IMR-90 (cell line): ENCODE measurements around the gene ALDH5A1. TPM values are rescaled to one million over a fixed set of nuclear protein-coding genes. Genes with fewer than 3 reads are reported as not detected.

Experiments used
- ATAC-seq: fragments of 200-7000 bp; cut with Tn5 transposase; 2 replicates; pipeline ENCODE4 v1.9.1; 2020; ENCODE audit warnings: low read depth, mild to moderate bottlenecking, moderate library complexity
- BruUV-seq: library from RNA; stranded (reverse); fragments of 400-500 nt; replicated peaks from 2 replicates; lab custom pipeline; 2021; lab: Mats Ljungman, UMichigan
- CTCF ChIA-PET: fragments of 300-600 bp; formaldehyde crosslinking; extraction: SDS; loops from one replicate; lab custom pipeline; 2021; ENCODE audit warnings: antibody characterized with exemption; lab: Yijun Ruan, JAX
- POLR2A ChIA-PET: fragments of 300-600 bp; sonication (Branson Sonifier 250); formaldehyde crosslinking; loops from one replicate; lab custom pipeline; 2022; ENCODE audit warnings: antibody characterized with exemption; ENCODE audit not compliant: unreplicated experiment; lab: Charles Lee
- DNase-seq: peaks from one replicate; pipeline ENCODE4 v3.0.0; 2013
- H2AFZ ChIP-seq: replicated peaks from 2 replicates; pipeline ENCODE3; 2013; ENCODE audit warnings: low read length, mild to moderate bottlenecking; ENCODE audit not compliant: poor library complexity
- H2AK5ac ChIP-seq: 2 replicates; pipeline ENCODE4 v1.6.1; 2013; ENCODE audit warnings: low read depth, low read length, inconsistent platforms
- H2AK9ac ChIP-seq: replicated peaks from 2 replicates; pipeline ENCODE3; 2013; ENCODE audit warnings: mild to moderate bottlenecking, low read depth, low read length, moderate library complexity; ENCODE audit not compliant: poor library complexity
- H2BK120ac ChIP-seq: 2 replicates; pipeline ENCODE4 v1.6.1; 2013; ENCODE audit warnings: low read depth, low read length, inconsistent platforms
- H2BK15ac ChIP-seq: 3 replicates; pipeline ENCODE4 v1.6.1; 2013; ENCODE audit warnings: low read depth, low read length, inconsistent platforms
- H2BK20ac ChIP-seq: 2 replicates; pipeline ENCODE4 v1.6.1; 2013; ENCODE audit warnings: low read depth, mild to moderate bottlenecking, inconsistent platforms, low read length, moderate library complexity
- H2BK5ac ChIP-seq: 2 replicates; pipeline ENCODE4 v1.6.1; 2013; ENCODE audit warnings: mild to moderate bottlenecking, low read depth, low read length, inconsistent platforms; ENCODE audit not compliant: poor library complexity, severe bottlenecking
- H3K14ac ChIP-seq: replicated peaks from 2 replicates; pipeline ENCODE4 v1.6.1; 2013; ENCODE audit warnings: low read depth, low read length, inconsistent platforms
- H3K18ac ChIP-seq: 2 replicates; pipeline ENCODE4 v1.6.1; 2013; ENCODE audit warnings: low read depth, low read length, control low read depth
- H3K23ac ChIP-seq: 2 replicates; pipeline ENCODE4 v1.6.1; 2013; ENCODE audit warnings: low read depth, low read length, inconsistent platforms
- H3K27ac ChIP-seq: 2 replicates; pipeline ENCODE4 v1.5.1; 2013; ENCODE audit warnings: mild to moderate bottlenecking, control low read depth, low read length; ENCODE audit not compliant: insufficient read depth
- H3K27me3 ChIP-seq: 2 replicates; pipeline ENCODE4 v1.6.1; 2013; ENCODE audit warnings: low read length; ENCODE audit not compliant: control insufficient read depth, insufficient read depth
- H3K36me3 ChIP-seq: 2 replicates; pipeline ENCODE4 v1.6.1; 2013; ENCODE audit warnings: low read length, mixed read lengths; ENCODE audit not compliant: control insufficient read depth, insufficient read depth
- H3K4ac ChIP-seq: 2 replicates; pipeline ENCODE4 v1.6.1; 2013; ENCODE audit warnings: low read depth, low read length, inconsistent platforms
- H3K4me1 ChIP-seq: 2 replicates; pipeline ENCODE4 v1.6.1; 2013; ENCODE audit warnings: low read length, mixed read lengths; ENCODE audit not compliant: control insufficient read depth, insufficient read depth
- H3K4me2 ChIP-seq: 2 replicates; pipeline ENCODE4 v1.6.1; 2013; ENCODE audit warnings: low read depth, mild to moderate bottlenecking, control low read depth, low read length, moderate library complexity
- H3K4me3 ChIP-seq: 2 replicates; pipeline ENCODE4 v1.5.1; 2013; ENCODE audit warnings: low read depth, mild to moderate bottlenecking, control low read depth, low read length, moderate library complexity; ENCODE audit not compliant: insufficient read depth
- H3K56ac ChIP-seq: 2 replicates; pipeline ENCODE4 v1.6.1; 2013; ENCODE audit warnings: low read length, inconsistent platforms; ENCODE audit not compliant: insufficient read depth; ENCODE audit errors: extremely low read depth
- H3K79me1 ChIP-seq, 2 experiments: 2 replicates each; pipeline ENCODE4 v1.6.1; 2013; ENCODE audit warnings: low read length in 2 of 2, inconsistent platforms in 1 of 2, low read depth in 1 of 2
- H3K9ac ChIP-seq: 2 replicates; pipeline ENCODE4 v1.6.1; 2013; ENCODE audit warnings: low read depth, low read length, control low read depth
- H3K9me1 ChIP-seq: 2 replicates; pipeline ENCODE4 v1.6.1; 2013; ENCODE audit warnings: low read length, inconsistent platforms; ENCODE audit not compliant: insufficient read depth
- H3K9me3 ChIP-seq: 2 replicates; pipeline ENCODE4 v1.6.1; 2013; ENCODE audit warnings: low read length; ENCODE audit not compliant: control insufficient read depth, insufficient read depth
- H4K20me1 ChIP-seq: 2 replicates; pipeline ENCODE4 v1.6.1; 2013; ENCODE audit warnings: low read length, inconsistent platforms; ENCODE audit not compliant: insufficient read depth
- H4K5ac ChIP-seq: 2 replicates; pipeline ENCODE4 v1.6.1; 2013; ENCODE audit warnings: mild to moderate bottlenecking, low read depth, low read length, control low read depth
- H4K8ac ChIP-seq, 2 experiments: 2 replicates each; pipeline ENCODE4 v1.6.1; 2013; ENCODE audit warnings: low read depth in 2 of 2, low read length in 2 of 2, control low read depth in 1 of 2, inconsistent platforms in 1 of 2
- H4K91ac ChIP-seq: 2 replicates; pipeline ENCODE4 v1.6.1; 2013; ENCODE audit warnings: low read depth, low read length, inconsistent platforms; ENCODE audit not compliant: insufficient read depth
- CEBPB ChIP-seq: IDR thresholded peaks from 2 replicates; pipeline ENCODE4 v1.6.1; 2012; ENCODE audit warnings: low read depth, low read length, improper control_type of control experiment
- CTCF ChIP-seq: conservative IDR thresholded peaks from 2 replicates; pipeline ENCODE4 v1.5.1; 2012; ENCODE audit warnings: mild to moderate bottlenecking, low read depth, low read length, improper control_type of control experiment
- MAFK ChIP-seq: IDR thresholded peaks from 2 replicates; pipeline ENCODE4 v1.6.1; 2012; ENCODE audit warnings: low read depth, low read length, improper control_type of control experiment
- MAZ ChIP-seq: IDR thresholded peaks from 2 replicates; pipeline ENCODE4 v1.6.1; 2012; ENCODE audit warnings: low read depth, mild to moderate bottlenecking, low read length, improper control_type of control experiment, moderate library complexity, borderline replicate concordance
- NFE2L2 ChIP-seq: fragments of 150-350 bp; IDR thresholded peaks from 2 replicates; pipeline ENCODE4 v1.6.1; 2016; ENCODE audit warnings: low read depth, mild to moderate bottlenecking, low read length
- WGBS, 2 experiments: methylation state at CpG; one replicate each; pipeline versions ENCODE4 v1.1.5 to v1.1.7; 2013; ENCODE audit warnings: missing lambda C conversion rate in 2 of 2; ENCODE audit not compliant: insufficient read length in 1 of 2; ENCODE audit errors: extremely low coverage in 2 of 2; 5-methylcytosine and 5-hydroxymethylcytosine counted together
- dilution Hi-C: fragments of 300-500 bp; cut with HindIII; formaldehyde crosslinking; loops from one replicate; pipeline ENCODE4 v1.14.3; 2018; ENCODE audit warnings: low sequenced_read_pairs; ENCODE audit not compliant: unreplicated experiment
- in situ Hi-C: fragments of 300-500 bp; cut with MboI; formaldehyde crosslinking; loops from 3 replicates; pipeline ENCODE4 v1.14.3; 2019; ENCODE audit warnings: low sequenced_read_pairs, inconsistent platforms, mixed read lengths
- intact Hi-C: fragments of 100-400 bp; cut with micrococcal nuclease; formaldehyde crosslinking; loops from 2 replicates; pipeline ENCODE4 v1.10.0; 2022
- polyA plus RNA-seq, 3 experiments: library from polyadenylated mRNA; depleted of rRNA; stranded (reverse); fragments of >200 nt; gene quantifications; 2 replicates each; pipeline ENCODE4 v1.2.3, GENCODE V29; 2012; ENCODE audit warnings: low replicate concordance in 1 of 3
- total RNA-seq: library from RNA; depleted of rRNA; stranded (reverse); fragments of >200 nt; gene quantifications from 2 replicates; pipeline ENCODE4 v1.2.3, GENCODE V29; 2012

The ALDH5A1 gene
- total and polyA plus RNA-seq, 2 of the 4 experiments (the other 2 are of a cell fraction), result 0.36 to 0.48 TPM

- intact Hi-C loops (no loop called here), in situ Hi-C loops (no loop called here), dilution Hi-C loops (no loop called here)
- ChIA-PET POLR2A (no interaction called here), CTCF (interaction anchor here (0.6 to 1.5 kb wide), 2 partner anchors 33 to 81 kb away, joined by 4 read pairs; no protein-coding TSS in a partner anchor)
- Histone ChIP-seq H3K4ac (no peak overlapping the region), H3K27me3 (no peaks in the 10 kb centered on the region; the same call in none of the 2 replicates), H3K56ac (no peak overlapping the region), H4K91ac (no peak overlapping the region), H4K5ac (no peak overlapping the region), H3K23ac (no peak overlapping the region), H2BK15ac (no peak overlapping the region), H2AK9ac (no peak overlapping the region), H3K4me2 (no peak overlapping the region), H3K9me3 (no peaks in the 10 kb centered on the region), H3K4me1 (no peaks in the 10 kb centered on the region), H4K8ac (no peak overlapping the region), H2AFZ (no peak overlapping the region), H2BK120ac (no peak overlapping the region), H3K27ac (no peak overlapping the region), H3K9me1 (no peaks in the 10 kb centered on the region), H3K14ac (no peak overlapping the region), H3K4me3 (no peak overlapping the region), H3K36me3 (no peaks in the 10 kb centered on the region), H3K18ac (no peak overlapping the region), H4K20me1 (no peaks in the 10 kb centered on the region), H3K79me1 (no peaks in the 10 kb centered on the region), H3K9ac (no peak overlapping the region), H2BK5ac (no peak overlapping the region), H2BK20ac (no peak overlapping the region), H2AK5ac (no peak overlapping the region)
- no TSS peak for BruUV-seq
- TF ChIP-seq MAZ (no peak), MAFK (no peak), CTCF (no peak), NFE2L2 (no peak), CEBPB (no peak)
- no peak for DNase-seq
- ATAC-seq, result no peak
- WGBS, 2 experiments, result no CpG with 5 or more reads among the region's 1 CpG
These were observed 59.7 kb downstream of the ALDH5A1 start for GRCh38 chr6:24554474-24554873.
